Vagina (tissue), 2 donors: ENCODE results near the gene RFX8. TPM values are rescaled to one million over a fixed set of nuclear protein-coding genes. Genes with fewer than 3 reads are reported as not detected.

Experiments
- DNase-seq, 2 donors: peaks; one replicate each; pipeline ENCODE4 v3.0.0-alpha.2; 2017; ENCODE audit errors: extremely low spot score in 2 of 2
- H3K27ac ChIP-seq: fragments of 200-600 bp; sonication (generic); one replicate; pipeline ENCODE4 v1.5.1; 2019
- H3K27me3 ChIP-seq: fragments of 200-600 bp; sonication (generic); one replicate; pipeline ENCODE4 v1.5.1; 2019
- H3K36me3 ChIP-seq, 2 donors: fragments of 200-600 bp; sonication (generic); one replicate each; pipeline ENCODE4 v1.5.1; 2017 to 2019
- H3K4me1 ChIP-seq: fragments of 200-600 bp; sonication (generic); one replicate; pipeline ENCODE4 v1.5.1; 2019
- H3K4me3 ChIP-seq, 2 donors: fragments of 200-600 bp; sonication (generic); 1 replicate in 1 of 2; 2 replicates in 1 of 2; pipeline ENCODE4 v1.5.1; 2016 to 2019
- H3K9me3 ChIP-seq: fragments of 200-600 bp; sonication (generic); one replicate; pipeline ENCODE4 v1.5.1; 2019
- POLR2A ChIP-seq, 2 donors: fragments of 450-650 bp; IDR thresholded peaks; one replicate each; pipeline ENCODE4 v1.6.1; 2017; ENCODE audit warnings: antibody characterized with exemption in 2 of 2, mild to moderate bottlenecking in 2 of 2, moderate library complexity in 2 of 2
- POLR2AphosphoS5 ChIP-seq, 2 donors: sonication (generic); formaldehyde crosslinking; IDR thresholded peaks; one replicate each; pipeline ENCODE4 v1.9.0; 2017; ENCODE audit warnings: antibody characterized with exemption in 2 of 2, mild to moderate bottlenecking in 2 of 2, low read depth in 1 of 2; ENCODE audit not compliant: insufficient read depth in 1 of 2
- intact Hi-C: fragments of 100-400 bp; cut with DNase I; formaldehyde crosslinking; loops from one replicate; pipeline ENCODE4 v1.15.1; 2023
- total RNA-seq: library from RNA; depleted of rRNA; stranded (reverse); fragments of >200 nt; gene quantifications from one replicate; pipeline ENCODE4 v1.2.3, GENCODE V29; 2016
- TF ChIP-seq, protein P1 (sequence below), 3 experiments: fragments of 450-650 bp in 2 of 3; fragments of 200-600 bp in 1 of 3; sonication (generic) in 1 of 3; IDR thresholded peaks; one replicate each; pipeline ENCODE4 v1.5.1; 2017 to 2019; ENCODE audit warnings: antibody characterized with exemption in 3 of 3, mild to moderate bottlenecking in 2 of 3, moderate library complexity in 2 of 3

RFX8 gene
- total RNA-seq, 1 donor from 2014 or later: 1.2 TPM

DNA sequence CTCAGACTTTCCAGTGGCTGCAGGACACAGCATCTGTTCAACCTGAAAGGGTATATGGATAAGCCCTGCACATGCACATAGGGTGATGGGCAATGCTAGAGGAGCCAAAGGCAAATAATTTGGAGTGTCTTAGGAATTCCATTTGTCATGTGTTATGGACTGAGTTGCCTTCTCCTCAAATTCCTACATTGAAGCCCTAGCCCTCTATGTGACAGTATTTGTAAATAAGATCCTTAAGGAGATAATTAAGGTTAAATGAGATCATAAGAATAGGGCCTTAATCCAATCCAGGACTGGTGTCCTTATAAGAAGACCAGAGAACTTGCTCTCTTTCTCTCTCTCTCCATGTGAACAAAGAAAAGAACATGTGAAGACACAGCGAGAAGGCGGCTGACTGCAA, 44.8 kb downstream of the RFX8 start:
- Histone ChIP-seq H3K27ac (no peak overlapping the region), H3K4me3 (no peak overlapping the region), H3K4me1 (no peaks in the 10 kb centered on the region), H3K36me3 (no peaks in the 10 kb centered on the region), H3K27me3 (no peaks in the 10 kb centered on the region), H3K9me3 (no peaks in the 10 kb centered on the region)
- TF ChIP-seq, protein P1, sequence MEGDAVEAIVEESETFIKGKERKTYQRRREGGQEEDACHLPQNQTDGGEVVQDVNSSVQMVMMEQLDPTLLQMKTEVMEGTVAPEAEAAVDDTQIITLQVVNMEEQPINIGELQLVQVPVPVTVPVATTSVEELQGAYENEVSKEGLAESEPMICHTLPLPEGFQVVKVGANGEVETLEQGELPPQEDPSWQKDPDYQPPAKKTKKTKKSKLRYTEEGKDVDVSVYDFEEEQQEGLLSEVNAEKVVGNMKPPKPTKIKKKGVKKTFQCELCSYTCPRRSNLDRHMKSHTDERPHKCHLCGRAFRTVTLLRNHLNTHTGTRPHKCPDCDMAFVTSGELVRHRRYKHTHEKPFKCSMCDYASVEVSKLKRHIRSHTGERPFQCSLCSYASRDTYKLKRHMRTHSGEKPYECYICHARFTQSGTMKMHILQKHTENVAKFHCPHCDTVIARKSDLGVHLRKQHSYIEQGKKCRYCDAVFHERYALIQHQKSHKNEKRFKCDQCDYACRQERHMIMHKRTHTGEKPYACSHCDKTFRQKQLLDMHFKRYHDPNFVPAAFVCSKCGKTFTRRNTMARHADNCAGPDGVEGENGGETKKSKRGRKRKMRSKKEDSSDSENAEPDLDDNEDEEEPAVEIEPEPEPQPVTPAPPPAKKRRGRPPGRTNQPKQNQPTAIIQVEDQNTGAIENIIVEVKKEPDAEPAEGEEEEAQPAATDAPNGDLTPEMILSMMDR (IDR thresholded peaks at IDR 0.05): no peak
- TF ChIP-seq POLR2A (IDR thresholded peaks at IDR 0.05): no peak
- no peak for TF ChIP-seq POLR2AphosphoS5 (IDR thresholded peaks at IDR 0.05; ENCODE audit: insufficient read depth in 1 of 2, low read depth in 1 of 2)
- intact Hi-C loops: no loop called here
- DNase-seq: no peak

DNA sequence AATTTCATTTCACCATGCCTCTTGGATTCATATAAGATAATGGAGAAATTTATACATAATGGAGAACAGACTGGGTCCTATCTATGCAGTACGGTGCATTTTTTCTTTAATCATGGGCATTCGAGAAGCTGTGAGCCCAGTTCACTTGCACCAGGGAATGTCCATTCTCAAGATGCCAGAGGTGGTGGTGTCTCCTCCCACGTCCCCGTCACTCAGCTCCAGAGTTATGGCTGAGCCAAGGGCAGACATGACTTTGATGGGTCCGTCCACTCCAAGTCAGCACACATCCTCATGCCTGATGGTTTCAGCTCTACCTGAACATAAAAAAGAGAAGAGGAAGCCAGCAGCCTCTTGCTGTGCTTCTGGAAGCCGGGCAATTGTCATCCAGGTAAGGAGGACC, 45.5 kb downstream of the RFX8 start:
- no peaks in the 10 kb centered on the region for H3K9me3 ChIP-seq
- H3K4me3 ChIP-seq: no peak overlapping the region
- H3K27me3 ChIP-seq: no peaks in the 10 kb centered on the region
- intact Hi-C loops: loop anchor here (10.0 kb wide), 1 partner anchor 405 kb away; no protein-coding TSS in a partner anchor
- TF ChIP-seq POLR2AphosphoS5 (IDR thresholded peaks at IDR 0.05; ENCODE audit: insufficient read depth in 1 of 2, low read depth in 1 of 2): no peak
- no peaks in the 10 kb centered on the region for H3K36me3 ChIP-seq
- no peak overlapping the region for H3K27ac ChIP-seq
- DNase-seq: no peak
- no peaks in the 10 kb centered on the region for H3K4me1 ChIP-seq

DNA sequence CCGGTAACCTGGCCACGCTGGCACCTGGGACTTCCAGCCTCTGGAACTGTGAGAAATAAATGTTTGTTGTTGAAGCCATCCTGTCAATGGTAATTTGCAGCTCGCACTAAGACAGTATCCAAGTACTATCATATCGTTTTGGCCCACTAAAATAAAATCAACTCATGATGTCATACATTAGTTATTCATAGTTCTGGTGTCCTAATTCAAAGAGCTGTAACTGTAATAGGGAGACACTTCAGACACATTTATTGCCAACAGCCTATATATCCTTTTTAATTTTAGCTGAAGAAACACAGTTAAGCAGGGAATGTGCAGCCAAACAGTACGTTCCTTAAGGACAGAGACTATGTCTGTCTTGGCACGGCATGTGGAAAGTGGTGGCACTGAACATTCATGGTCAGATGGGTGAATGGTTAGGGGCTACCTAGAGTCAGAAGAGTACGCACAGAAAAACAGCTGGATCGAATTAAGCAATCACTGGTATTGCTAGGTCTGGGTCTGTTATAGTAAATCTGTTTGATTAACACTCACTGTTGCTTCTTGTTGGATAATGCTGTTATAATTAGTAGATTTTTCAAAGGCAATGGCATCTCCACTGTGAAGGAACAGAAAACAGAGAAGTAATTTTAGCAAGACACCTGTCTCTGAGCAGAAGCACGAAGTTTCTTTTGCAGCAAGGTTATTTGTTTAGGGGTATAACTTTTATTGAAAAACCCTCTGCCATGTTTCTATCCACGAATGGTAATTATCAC, 46.3 kb downstream of the RFX8 start:
- H3K9me3 ChIP-seq: no peaks in the 10 kb centered on the region
- no peaks in the 10 kb centered on the region for H3K36me3 ChIP-seq
- DNase-seq: no peak
- H3K4me1 ChIP-seq: no peaks in the 10 kb centered on the region
- intact Hi-C loops: loop anchor here (10.0 kb wide), 1 partner anchor 406 kb away; no protein-coding TSS in a partner anchor
- no peak overlapping the region for H3K27ac ChIP-seq
- no peaks in the 10 kb centered on the region for H3K27me3 ChIP-seq
- no peak overlapping the region for H3K4me3 ChIP-seq
- TF ChIP-seq, protein P1 (IDR thresholded peaks at IDR 0.05): no peak
- TF ChIP-seq POLR2A (IDR thresholded peaks at IDR 0.05) (no peak), POLR2AphosphoS5 (IDR thresholded peaks at IDR 0.05; ENCODE audit: insufficient read depth in 1 of 2, low read depth in 1 of 2) (no peak)

DNA sequence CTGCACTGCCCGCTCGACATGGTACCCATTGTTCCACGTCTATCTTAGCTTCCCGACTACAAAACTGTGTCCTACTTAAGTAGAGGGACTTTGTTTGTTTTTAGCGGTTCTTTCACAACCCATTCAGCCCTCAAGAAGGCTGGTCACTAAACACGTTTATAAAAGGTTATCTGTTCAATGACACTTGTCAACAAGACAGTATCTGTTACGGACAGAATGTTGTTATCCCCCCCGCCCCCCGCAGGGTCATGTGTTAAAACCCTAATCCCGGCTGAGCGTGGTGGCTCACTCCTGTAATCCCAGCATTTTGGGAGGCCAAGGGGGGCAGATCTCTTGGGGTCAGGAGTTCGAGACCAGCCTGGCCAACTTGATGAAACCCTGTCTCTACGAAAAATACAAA, 47.2 kb downstream of the RFX8 start:
- H3K27ac ChIP-seq: no peak overlapping the region
- no peaks in the 10 kb centered on the region for H3K9me3 ChIP-seq
- no peak overlapping the region for H3K4me3 ChIP-seq
- no peaks in the 10 kb centered on the region for H3K4me1 ChIP-seq
- intact Hi-C loops: loop anchor here (10.0 kb wide), 1 partner anchor 407 kb away; no protein-coding TSS in a partner anchor
- TF ChIP-seq, protein P1 (IDR thresholded peaks at IDR 0.05): no peak
- TF ChIP-seq POLR2A (IDR thresholded peaks at IDR 0.05): no peak
- no peak for TF ChIP-seq POLR2AphosphoS5 (IDR thresholded peaks at IDR 0.05; ENCODE audit: insufficient read depth in 1 of 2, low read depth in 1 of 2)
- no peaks in the 10 kb centered on the region for H3K27me3 ChIP-seq
- no peak for DNase-seq
- H3K36me3 ChIP-seq: no peaks in the 10 kb centered on the region

DNA sequence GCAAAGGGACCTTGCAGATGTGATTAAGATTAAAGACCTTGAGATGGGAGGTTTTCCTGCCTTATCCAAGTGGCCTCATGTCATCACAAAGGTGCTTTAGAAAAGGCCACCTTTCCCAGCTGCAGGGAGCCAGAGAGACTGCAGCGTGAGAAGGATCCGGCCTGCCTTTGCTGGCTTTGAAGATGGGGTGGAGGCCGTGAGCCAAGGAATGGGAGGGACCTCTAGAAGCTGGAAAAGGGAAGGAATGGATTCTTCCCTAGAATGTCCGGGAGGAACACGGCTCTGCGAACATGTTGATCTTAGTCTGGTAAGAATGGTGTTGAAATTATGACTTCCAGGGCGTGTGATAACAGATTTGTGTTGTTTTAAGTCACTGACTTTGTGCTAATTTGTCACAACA, 47.7 kb downstream of the RFX8 start:
- H3K4me3 ChIP-seq: no peak overlapping the region
- intact Hi-C loops: loop anchor here (10.0 kb wide), 1 partner anchor 408 kb away; no protein-coding TSS in a partner anchor
- H3K27ac ChIP-seq: no peak overlapping the region
- TF ChIP-seq POLR2A (IDR thresholded peaks at IDR 0.05): no peak
- TF ChIP-seq, protein P1 (IDR thresholded peaks at IDR 0.05): no peak
- TF ChIP-seq POLR2AphosphoS5 (IDR thresholded peaks at IDR 0.05; ENCODE audit: insufficient read depth in 1 of 2, low read depth in 1 of 2): no peak
- H3K9me3 ChIP-seq: no peaks in the 10 kb centered on the region
- H3K27me3 ChIP-seq: no peaks in the 10 kb centered on the region
- no peak for DNase-seq
- no peaks in the 10 kb centered on the region for H3K4me1 ChIP-seq
- no peaks in the 10 kb centered on the region for H3K36me3 ChIP-seq
